ENCODE measurements around the gene MAP1LC3B. TPM values are rescaled to one million over a fixed set of nuclear protein-coding genes. Genes with fewer than 3 reads are reported as not detected.

MAP1LC3B gene
- total RNA-seq, 6 experiments from 2014 or later, result 81.3 to 112 (median 85.4) TPM

DNA sequence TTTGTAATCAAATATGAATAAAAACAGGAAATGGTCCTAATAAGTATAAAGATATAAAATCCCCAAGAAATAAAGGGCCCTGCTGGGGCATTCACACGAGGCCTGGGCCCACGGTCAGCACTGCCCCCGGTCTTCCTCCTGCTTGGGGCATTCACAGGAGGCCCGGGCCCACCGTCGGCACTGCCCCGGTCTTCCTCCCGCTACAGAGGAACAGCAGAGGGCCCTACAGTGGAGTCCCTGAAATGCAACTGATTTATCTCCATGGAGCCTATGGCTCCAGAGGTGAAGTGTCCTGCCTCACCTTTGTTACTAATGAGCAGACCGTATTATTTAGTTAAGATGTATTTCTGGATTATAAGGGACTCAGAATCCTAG lies 46.5 kb downstream of the MAP1LC3B start:
- no peak overlapping the region for H3K4me3 Mint-ChIP-seq
- H3K36me3 Mint-ChIP-seq (ENCODE audit: low read depth), result 0 out of 2 replicates have a peak, but pooled peaks cover 14% of the 10 kb centered on the region
- no peak overlapping the region for H3K27ac Mint-ChIP-seq
- DNase-seq, result no peak
- no peaks in the 10 kb centered on the region for H3K9me3 Mint-ChIP-seq
- peaks cover 2% of the 10 kb centered on the region for H3K27me3 Mint-ChIP-seq (ENCODE audit: insufficient read depth)
- no peak for TF ChIP-seq CTCF (IDR thresholded peaks at IDR 0.05)
- peaks cover 58% of the 10 kb centered on the region for H3K4me1 Mint-ChIP-seq (ENCODE audit: low read depth)

DNA sequence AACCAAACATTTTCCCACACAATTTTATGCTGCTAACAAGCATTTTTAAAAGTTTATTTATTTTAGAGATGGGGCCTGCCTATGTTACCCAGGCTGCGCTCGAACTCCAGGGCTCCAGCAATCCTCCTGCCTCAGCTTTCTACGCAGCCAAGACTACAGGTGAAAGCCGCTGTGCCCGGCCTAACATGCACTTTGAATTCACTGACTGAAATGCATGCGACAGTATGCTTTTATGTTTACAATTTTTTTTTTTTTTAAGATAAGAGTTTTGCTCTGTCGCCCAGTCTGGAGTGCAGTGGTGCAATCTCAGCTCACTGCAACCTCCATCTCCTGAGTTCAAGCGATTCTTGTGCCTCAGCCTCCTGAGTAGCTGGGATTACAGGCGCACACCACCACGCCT lies 47.8 kb downstream of the MAP1LC3B start:
- Mint-ChIP-seq H3K4me1 (ENCODE audit: low read depth) (peaks cover 56% of the 10 kb centered on the region), H3K9me3 (no peaks in the 10 kb centered on the region), H3K36me3 (ENCODE audit: low read depth) (peaks cover 23% of the 10 kb centered on the region), H3K27ac (no peak overlapping the region), H3K4me3 (no peak overlapping the region), H3K27me3 (ENCODE audit: insufficient read depth) (peaks cover 2% of the 10 kb centered on the region)
- no peak for TF ChIP-seq CTCF (IDR thresholded peaks at IDR 0.05)
- DNase-seq, result no peak

DNA sequence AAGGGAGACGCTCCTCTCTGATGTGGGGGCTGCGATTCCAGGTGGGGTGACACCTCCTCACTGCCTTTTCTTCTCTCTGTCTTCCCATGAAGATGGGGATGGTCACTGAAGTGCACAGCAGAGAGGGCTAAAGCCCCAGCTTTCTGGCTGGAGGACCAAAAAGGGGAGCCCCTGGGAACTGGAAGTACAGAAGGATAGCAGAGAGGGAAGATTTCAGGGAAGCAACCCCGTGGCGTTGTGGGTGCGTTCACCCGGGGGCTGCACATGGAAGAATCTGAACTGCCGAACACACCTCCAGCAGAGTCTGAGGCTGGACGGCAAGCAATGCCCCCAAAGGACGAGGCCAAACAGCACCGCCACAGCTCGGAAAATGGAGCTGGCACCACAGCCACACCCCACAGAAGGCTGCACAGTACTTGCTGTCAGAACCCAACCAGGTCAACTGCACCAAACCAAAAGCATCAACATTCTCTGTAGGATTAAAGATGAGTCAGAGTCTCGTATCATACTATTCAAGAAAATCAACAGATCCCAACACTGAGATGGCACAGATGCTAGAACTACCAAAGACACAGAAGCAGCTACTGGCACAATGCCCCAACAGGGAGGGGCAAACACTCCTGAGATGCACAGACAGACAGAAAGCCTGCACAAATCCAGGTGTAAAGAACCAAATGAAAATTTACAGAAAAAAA lies 49.9 kb downstream of the MAP1LC3B start:
- Mint-ChIP-seq H3K9me3 (no peaks in the 10 kb centered on the region), H3K36me3 (ENCODE audit: low read depth) (peaks cover 34% of the 10 kb centered on the region), H3K27ac (no peak overlapping the region), H3K27me3 (ENCODE audit: insufficient read depth) (peaks cover 2% of the 10 kb centered on the region), H3K4me1 (ENCODE audit: low read depth) (peaks cover 46% of the 10 kb centered on the region), H3K4me3 (no peak overlapping the region)
- peak; percentile 8 for DNase-seq
- no peak for TF ChIP-seq CTCF (IDR thresholded peaks at IDR 0.05)

DNA sequence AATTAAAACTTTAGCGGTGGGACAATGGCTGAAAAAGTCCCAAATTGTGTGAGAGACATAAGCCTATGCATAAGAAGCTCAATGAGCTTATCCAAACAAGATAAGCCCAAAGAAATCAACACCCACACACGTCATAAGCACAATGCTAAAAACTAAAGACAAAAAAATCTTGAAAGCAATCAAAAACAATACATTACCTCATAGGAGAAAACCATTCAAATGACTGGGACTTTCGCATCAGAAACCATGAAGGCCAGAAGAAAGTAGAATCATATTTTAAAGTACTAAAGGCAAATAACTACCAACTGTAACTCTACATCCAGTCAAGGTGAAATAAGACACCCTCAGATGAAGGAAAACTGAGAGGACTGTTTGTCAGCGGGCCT lies 50.4 kb downstream of the MAP1LC3B start:
- H3K36me3 Mint-ChIP-seq (ENCODE audit: low read depth), result peaks cover 35% of the 10 kb centered on the region
- H3K4me1 Mint-ChIP-seq (ENCODE audit: low read depth), result peaks cover 51% of the 10 kb centered on the region
- no peaks in the 10 kb centered on the region for H3K9me3 Mint-ChIP-seq
- TF ChIP-seq CTCF (IDR thresholded peaks at IDR 0.05), result no peak
- no peak overlapping the region for H3K27ac Mint-ChIP-seq
- H3K27me3 Mint-ChIP-seq (ENCODE audit: insufficient read depth), result peaks cover 2% of the 10 kb centered on the region
- DNase-seq, result no peak
- no peak overlapping the region for H3K4me3 Mint-ChIP-seq

- Mint-ChIP-seq H3K9me3 (no peaks in the 10 kb centered on the region), H3K36me3 (ENCODE audit: low read depth) (peaks cover 38% of the 10 kb centered on the region), H3K4me3 (no peak overlapping the region), H3K27me3 (ENCODE audit: insufficient read depth) (peaks cover 2% of the 10 kb centered on the region), H3K27ac (no peak overlapping the region), H3K4me1 (ENCODE audit: low read depth) (peaks cover 54% of the 10 kb centered on the region)
- no peak for DNase-seq
- no peak for TF ChIP-seq CTCF (IDR thresholded peaks at IDR 0.05)
Observed at GRCh38 chr16:87443016-87443415, 50.9 kb downstream of the MAP1LC3B start.

Data from HFFc6 (cell line).